Activated T-cell treated with anti-CD3 and anti-CD28 coated beads, Interleukin-2, amount 50 U/mL, for 4 hours (primary cell): ENCODE measurements around the gene MXD4. TPM values are rescaled to one million over a fixed set of nuclear protein-coding genes. Genes with fewer than 3 reads are reported as not detected.

Source experiments
- ATAC-seq, 2 donors: fragments of 200-7000 bp; cut with Tn5 transposase; one replicate each; pipeline ENCODE4 v1.10.0; 2021
- DNase-seq: peaks from one replicate; pipeline ENCODE4 v3.0.0-alpha.2; 2020
- H3K27me3 Mint-ChIP-seq: one replicate; pipeline ENCODE4 v1.8.0; 2021; ENCODE audit warnings: low read depth, mixed read lengths
- H3K36me3 Mint-ChIP-seq: one replicate; pipeline ENCODE4 v1.8.0; 2022; ENCODE audit warnings: mixed read lengths; ENCODE audit not compliant: insufficient read depth
- H3K4me1 Mint-ChIP-seq: one replicate; pipeline ENCODE4 v1.8.0; 2021; ENCODE audit warnings: low read depth, mixed read lengths
- H3K4me3 Mint-ChIP-seq: one replicate; pipeline ENCODE4 v1.8.0; 2021; ENCODE audit warnings: mild to moderate bottlenecking, moderate library complexity, mixed read lengths
- H3K9me3 Mint-ChIP-seq: one replicate; pipeline ENCODE4 v1.8.0; 2021; ENCODE audit warnings: mixed read lengths
- total RNA-seq, 3 donors: library from RNA; stranded (reverse); gene quantifications; one replicate each; pipeline ENCODE4 v1.2.1, GENCODE V29; 2021

MXD4 gene
- total RNA-seq, 3 donors from 2014 or later, result 5.1 to 6.3 (median 5.4) TPM

DNA sequence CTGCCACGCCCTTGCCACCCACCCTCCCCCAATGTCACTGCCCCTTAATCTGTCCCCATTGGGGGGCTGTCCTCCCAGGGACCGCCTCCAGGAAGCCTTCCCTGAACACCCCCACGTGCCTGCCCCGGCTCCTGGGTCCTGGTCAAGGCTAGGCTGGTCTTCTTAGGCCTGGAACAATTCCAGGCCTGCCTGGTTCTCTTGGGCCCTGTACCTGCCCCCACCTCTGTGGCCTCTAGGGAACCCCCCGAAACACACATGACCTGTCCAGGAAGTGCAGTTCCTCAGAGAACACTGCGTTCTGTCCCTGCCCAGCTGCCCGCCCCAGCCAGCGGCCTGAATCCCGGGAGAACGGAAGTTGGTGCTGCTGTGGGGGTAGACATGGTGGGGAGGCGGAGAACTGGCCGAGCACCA, 5.1 kb downstream of the MXD4 start:
- H3K4me3 Mint-ChIP-seq, result no peak overlapping the region
- no peaks in the 10 kb centered on the region for H3K9me3 Mint-ChIP-seq
- H3K27me3 Mint-ChIP-seq, result no peaks in the 10 kb centered on the region
- peaks cover 4% of the 10 kb centered on the region for H3K4me1 Mint-ChIP-seq
- DNase-seq (peak; percentile 3), ATAC-seq (no peak)
- H3K36me3 Mint-ChIP-seq, result peaks cover 9% of the 10 kb centered on the region

DNA sequence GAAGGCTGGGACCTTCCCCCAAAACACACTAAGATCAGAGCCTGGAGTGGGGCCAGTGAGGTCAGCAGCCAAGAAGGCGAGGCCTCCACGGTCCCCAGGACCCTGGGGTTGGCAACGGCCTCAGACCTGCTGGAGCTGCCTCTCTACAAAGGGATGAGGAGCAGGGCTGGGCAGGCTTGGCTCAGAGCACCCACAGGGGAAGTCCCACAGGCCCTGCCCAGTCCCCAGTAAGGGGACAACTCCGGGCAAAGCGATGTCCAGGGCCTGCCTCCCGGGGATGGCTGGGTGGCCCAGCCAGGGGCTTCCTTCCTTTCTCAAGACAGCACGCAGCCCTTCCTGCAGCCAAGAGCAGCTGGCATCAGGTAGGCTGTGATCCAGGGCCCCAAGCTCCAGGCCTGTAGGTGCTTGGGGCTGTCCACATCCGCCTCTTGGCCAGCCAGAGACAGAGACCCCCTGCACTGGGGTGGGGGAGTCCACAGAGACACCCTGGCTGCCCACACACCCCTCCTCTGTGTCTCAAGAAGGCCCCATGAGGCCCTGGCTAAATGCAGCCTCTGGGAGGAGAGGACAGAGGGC, 5.7 kb downstream of the MXD4 start:
- no peaks in the 10 kb centered on the region for H3K27me3 Mint-ChIP-seq
- peaks cover 4% of the 10 kb centered on the region for H3K4me1 Mint-ChIP-seq
- H3K4me3 Mint-ChIP-seq, result no peak overlapping the region
- ATAC-seq (no peak), DNase-seq (peak; percentile 4)
- H3K9me3 Mint-ChIP-seq, result no peaks in the 10 kb centered on the region
- H3K36me3 Mint-ChIP-seq, result peaks cover 9% of the 10 kb centered on the region

DNA sequence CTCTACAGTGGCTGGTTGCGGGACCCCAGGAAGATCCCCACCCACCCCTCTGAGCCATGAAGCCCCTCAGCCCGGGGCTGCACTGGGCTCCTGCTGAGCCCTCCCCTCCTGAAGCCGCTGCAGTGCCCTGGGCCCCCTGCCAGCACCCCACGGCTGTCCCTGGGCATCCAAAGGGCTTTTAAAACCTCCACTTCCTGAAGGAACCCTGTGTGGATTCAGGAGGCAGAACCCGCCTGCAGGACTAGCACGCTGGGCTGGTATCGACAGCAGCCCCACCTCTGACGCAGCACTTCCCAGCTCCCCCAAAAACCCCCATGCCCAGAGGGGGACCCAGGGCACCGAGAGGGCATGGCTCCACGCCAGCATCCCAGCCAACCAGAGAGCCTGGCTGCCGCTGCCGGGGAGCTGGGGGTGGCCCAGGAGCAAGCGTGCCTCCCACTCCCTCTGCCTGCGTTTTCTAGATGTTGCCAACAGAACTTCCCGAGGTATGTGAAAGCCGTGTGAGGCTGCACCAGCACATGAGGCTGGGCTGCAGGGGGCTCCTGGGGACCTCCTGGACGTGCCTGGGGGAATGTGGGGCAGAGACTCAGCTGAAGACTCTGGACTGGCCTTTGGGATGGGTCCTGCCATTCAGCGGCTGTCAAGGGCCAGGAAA, 6.3 kb downstream of the MXD4 start:
- no peak for ATAC-seq
- Mint-ChIP-seq H3K36me3 (peaks cover 9% of the 10 kb centered on the region), H3K9me3 (no peaks in the 10 kb centered on the region), H3K4me3 (no peak overlapping the region), H3K4me1 (peaks cover 4% of the 10 kb centered on the region), H3K27me3 (no peaks in the 10 kb centered on the region)
- DNase-seq, result no peak

DNA sequence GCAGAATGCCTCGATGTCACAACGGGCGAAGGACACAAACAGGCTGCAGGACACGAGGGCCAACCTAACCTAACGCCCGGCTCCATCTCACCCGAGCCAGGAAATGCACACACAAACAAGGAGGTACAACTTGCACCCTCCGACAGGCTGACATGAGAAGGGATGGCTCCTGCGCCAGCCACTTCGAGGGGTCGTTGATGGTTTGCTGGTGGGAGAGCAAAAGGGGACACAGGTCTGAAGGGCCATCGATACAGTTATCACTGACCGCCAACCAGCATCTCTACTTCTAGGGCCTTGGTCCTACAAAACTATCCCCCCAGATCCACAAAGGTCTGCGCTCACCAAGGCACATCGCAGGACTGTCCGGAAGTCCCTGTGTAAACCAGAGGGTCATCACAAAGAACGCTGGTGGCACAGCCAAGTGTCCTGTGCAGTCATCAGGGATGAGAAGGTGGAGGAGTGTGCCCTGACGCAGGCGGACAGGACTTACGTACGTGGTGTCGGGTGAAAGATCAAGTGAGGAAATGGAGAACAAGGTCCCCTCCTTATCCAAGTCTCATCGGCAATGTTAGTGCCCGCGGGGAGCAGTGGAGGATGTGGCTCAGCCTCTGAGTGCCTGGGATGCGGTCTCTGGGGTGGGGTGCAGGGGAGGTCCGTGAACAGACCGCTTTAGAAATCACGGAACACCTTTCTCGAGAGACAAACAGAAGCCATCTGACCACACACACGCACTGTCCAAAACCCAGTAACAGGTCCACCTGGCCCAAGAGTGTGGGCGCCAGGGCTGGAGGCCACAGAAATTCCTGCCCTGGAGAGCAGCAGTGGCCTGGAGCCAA, 7.0 kb downstream of the MXD4 start:
- H3K36me3 Mint-ChIP-seq, result peaks cover 9% of the 10 kb centered on the region

DNA sequence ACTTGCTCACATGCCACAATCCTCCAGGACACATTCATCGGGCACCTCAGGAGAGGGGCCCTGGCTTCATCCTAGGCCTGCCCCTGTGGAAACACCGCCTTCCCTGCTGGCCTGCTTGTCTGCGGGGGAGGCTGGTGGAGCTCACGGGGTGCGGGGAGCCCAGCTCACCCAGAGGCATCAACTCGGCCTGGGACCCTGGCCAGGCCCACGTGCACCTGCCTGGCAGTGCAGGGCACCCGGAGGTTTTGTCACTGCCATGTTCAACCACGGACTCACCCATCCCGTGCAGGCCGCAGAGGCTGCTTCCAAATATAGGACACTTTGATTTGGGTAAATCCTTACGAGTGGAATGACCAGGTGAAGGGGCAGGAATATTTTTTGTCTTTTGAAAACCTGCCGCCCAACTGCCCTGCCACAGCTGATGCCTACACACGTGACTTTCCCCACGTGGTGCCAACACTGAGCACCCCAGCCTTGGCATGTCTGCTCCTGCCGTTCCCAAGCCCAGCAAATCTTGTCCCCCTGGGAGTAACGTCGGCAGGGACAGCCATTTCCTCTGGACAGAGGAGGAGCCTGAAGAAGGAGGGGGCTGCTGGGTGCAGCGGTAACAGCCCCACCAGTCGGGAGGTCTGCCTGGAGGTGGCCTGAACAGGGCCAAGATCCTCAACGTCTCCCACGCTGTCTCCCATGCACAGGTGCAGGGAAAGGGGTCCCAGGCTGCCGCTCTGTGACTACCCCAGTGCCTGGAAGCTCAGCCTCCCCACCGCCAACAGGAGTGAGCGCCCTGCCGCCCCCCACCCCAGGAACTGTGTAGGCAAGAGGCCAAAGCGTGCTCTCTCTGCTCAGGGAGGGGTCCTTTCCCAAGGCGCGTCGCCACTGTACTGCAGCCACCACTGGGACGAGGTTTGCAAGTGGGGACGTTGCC, 8.5 kb downstream of the MXD4 start:
- DNase-seq (no peak), ATAC-seq (no peak)
- no peak overlapping the region for H3K4me3 Mint-ChIP-seq
- no peaks in the 10 kb centered on the region for H3K27me3 Mint-ChIP-seq
- peaks cover 9% of the 10 kb centered on the region for H3K36me3 Mint-ChIP-seq
- H3K9me3 Mint-ChIP-seq, result no peaks in the 10 kb centered on the region
- peaks cover 4% of the 10 kb centered on the region for H3K4me1 Mint-ChIP-seq

More for the DNA sequence above, 7.0 kb downstream of the MXD4 start:
- Mint-ChIP-seq H3K27me3 (no peaks in the 10 kb centered on the region), H3K4me3 (no peak overlapping the region), H3K9me3 (no peaks in the 10 kb centered on the region), H3K4me1 (peaks cover 4% of the 10 kb centered on the region)
- no peak for ATAC-seq
- peak; percentile 1 for DNase-seq

DNA sequence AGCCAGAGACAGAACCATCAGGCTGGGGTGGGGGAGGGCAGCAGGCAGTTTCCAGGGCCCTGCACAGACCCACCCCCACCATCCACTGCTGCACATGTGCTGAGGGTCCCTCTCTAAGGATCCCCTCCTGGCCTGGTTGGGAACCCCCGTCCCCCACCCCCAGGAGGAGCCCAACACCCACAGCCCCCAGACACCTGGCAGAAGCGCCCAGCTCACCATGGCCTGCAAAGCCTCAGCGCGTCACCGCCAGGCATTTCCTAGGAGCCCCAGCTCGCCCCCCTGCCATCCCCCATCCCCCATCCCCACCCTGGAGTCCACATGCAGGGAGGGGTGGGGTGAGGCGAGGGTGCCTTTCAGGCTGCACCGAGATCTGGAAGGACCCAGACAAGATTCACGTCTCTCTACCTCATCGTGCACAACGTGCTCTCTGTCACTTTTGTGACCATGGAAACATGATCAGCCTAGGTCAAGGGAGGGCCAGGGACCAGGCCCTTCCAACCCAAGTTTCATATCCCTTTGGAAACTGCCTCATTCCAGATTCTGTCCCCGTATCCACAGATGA, 9.3 kb downstream of the MXD4 start:
- ATAC-seq (no peak), DNase-seq (peak; percentile 4)
- H3K9me3 Mint-ChIP-seq, result no peaks in the 10 kb centered on the region
- no peak overlapping the region for H3K4me3 Mint-ChIP-seq
- H3K27me3 Mint-ChIP-seq, result no peaks in the 10 kb centered on the region
- peaks cover 4% of the 10 kb centered on the region for H3K4me1 Mint-ChIP-seq
- peaks cover 9% of the 10 kb centered on the region for H3K36me3 Mint-ChIP-seq

DNA sequence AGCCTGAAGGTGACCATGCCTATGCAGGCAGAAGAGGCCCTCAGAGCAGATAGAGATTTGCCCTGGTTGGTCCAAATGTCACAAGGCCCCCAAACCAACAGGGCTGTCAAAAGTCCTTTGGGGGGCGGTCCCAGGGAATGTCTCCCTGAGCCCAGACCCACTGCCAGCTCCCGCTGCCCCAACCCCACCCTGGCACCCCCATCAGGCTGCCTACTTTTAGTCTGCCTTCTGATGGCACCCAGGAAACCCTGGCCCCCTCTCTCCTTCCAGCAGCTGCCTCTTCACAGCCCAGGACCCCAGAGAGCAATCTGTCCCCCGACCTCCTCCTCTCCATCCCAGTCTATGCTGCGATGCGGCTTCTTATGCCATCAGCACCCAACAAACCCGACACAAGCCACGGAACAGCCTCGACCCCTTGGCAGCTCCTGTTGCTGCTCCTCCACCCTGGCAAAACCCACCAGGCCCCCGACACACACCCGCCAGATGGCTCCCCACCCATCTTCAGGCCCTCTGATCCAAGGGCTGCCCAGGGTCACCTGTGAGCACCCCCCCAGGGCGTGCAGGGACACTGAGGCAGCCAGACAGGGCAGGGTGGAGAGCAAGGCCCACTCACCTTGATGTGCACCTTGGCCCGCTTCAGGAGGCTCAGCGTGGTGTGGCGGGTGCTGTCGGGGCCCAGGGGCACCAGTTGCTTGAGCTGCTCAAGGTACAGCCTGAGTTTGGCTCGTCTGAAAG, 9.9 kb downstream of the MXD4 start:
- Mint-ChIP-seq H3K27me3 (no peaks in the 10 kb centered on the region), H3K4me3 (no peak overlapping the region), H3K36me3 (peaks cover 9% of the 10 kb centered on the region), H3K9me3 (no peaks in the 10 kb centered on the region), H3K4me1 (peaks cover 4% of the 10 kb centered on the region)
- DNase-seq (peak; percentile 4), ATAC-seq (no peak)

DNA sequence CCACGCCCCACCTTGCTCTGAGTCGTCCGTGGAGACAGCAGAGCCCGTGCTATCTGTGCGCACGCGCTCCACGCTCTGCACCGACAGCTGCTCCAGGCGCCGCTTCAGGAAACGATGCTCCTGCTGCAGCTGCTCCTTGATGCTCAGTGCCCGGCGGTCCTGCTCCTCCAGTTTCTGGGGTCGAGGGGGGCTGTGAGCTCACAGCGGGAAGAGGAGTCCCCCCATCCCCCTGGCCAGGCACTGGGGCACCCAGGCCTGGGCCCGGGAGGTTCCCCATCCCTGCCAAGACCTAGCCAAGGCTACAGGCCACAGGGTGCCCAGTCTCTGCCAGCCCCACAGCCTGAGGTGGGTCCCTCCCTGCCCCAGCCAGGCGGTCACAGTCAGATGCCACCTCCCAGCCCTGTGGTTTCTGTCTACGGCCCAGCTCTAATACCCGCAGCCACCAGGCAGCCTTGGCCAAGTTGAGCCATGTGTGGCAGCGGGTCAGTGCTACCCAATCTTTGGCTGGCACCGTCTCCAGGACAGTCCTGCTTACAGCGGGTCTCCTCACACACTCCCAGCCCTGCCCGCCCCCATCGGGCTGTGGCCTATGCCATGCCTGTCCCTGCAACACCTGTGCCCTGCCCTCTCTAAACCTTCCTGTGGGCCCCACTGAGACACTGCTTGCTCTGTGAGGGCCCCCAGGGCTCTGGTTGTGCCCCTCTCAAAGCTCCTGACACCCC, 10.7 kb downstream of the MXD4 start:
- no peak overlapping the region for H3K4me3 Mint-ChIP-seq
- ATAC-seq (no peak), DNase-seq (no peak)
- H3K9me3 Mint-ChIP-seq, result no peaks in the 10 kb centered on the region
- H3K27me3 Mint-ChIP-seq, result no peaks in the 10 kb centered on the region
- peaks cover 9% of the 10 kb centered on the region for H3K36me3 Mint-ChIP-seq
- peaks cover 1% of the 10 kb centered on the region for H3K4me1 Mint-ChIP-seq

DNA sequence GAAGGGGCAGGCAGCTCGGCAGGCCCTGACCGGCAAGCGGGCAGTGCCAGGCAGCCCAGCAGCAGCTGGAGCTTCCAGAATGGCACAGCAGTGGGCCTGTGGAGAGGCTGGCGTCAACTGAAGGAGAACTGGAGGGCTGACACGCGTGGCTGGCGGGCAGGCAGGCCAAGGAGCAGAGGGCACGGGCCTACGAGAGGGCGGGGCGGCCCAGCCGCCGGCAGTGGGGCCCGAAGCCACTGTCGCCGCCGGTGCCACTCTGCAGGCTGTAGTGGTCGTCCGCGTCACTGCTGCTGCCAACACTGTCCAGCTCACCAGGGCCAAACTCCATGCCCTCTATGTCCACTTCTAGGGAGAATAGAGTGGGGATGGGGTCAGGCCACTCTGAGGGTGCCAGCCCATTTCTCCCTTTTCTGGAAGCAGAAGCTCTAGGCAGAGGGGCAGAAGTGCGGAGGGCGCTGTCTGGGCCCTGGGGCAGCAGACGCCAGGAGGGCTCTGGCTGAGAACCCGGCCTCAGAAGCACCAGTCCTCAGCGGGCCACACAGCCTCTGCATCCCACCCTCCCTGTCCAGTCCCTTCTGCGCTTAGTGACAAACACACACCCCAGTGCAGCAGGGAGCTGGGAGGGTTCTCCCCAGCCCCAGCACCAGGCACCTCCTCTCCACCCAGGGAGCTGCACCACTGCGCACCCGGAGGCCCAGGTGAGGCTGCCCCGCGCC, 11.4 kb downstream of the MXD4 start:
- ATAC-seq (no peak), DNase-seq (no peak)
- Mint-ChIP-seq H3K4me3 (no peak overlapping the region), H3K27me3 (no peaks in the 10 kb centered on the region), H3K4me1 (peaks cover 4% of the 10 kb centered on the region), H3K36me3 (peaks cover 9% of the 10 kb centered on the region), H3K9me3 (no peaks in the 10 kb centered on the region)

DNA sequence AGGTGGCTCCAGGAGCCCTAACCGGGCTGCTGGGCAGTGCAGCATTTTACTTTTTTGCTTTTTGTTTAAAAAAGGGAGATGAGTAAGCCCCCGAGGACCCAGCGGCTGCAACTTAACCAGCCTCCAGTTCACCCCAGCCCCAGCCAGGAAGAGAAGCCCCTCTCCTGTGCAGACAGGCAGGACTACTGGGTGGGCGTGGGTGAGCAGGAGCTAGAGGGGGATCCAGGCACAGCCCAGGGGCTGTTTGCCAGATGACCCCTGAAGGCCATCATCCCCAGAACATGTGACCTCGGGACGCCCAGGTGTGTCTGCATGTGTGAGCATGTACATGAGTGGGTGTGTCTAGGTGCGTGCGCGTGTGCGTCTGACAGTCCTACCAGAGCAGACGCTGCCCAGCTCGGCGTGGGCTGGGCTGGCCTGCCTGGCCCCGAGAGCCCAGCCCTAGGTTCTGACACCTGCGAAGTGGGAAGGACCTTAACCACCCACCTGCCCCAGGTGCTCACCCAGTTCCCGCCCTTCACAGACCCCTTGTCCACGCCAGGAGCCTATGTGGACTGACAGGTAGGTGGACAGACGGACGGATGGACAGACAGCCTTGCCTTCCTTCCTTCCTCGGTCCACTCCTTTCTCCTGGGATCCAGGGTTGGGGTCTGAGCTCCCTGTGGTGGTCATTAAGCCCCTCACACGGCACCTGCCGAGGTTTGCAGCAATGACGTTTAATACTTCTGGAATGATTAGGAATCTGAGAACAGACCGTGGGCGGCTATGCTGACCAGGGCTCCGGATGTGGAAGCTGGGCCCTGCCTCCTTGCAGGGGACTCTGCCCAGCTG, 12.2 kb downstream of the MXD4 start:
- ATAC-seq (no peak), DNase-seq (no peak)
- no peaks in the 10 kb centered on the region for H3K9me3 Mint-ChIP-seq
- H3K36me3 Mint-ChIP-seq, result peaks cover 7% of the 10 kb centered on the region
- H3K4me1 Mint-ChIP-seq, result peaks cover 9% of the 10 kb centered on the region
- no peak overlapping the region for H3K4me3 Mint-ChIP-seq
- H3K27me3 Mint-ChIP-seq, result no peaks in the 10 kb centered on the region

DNA sequence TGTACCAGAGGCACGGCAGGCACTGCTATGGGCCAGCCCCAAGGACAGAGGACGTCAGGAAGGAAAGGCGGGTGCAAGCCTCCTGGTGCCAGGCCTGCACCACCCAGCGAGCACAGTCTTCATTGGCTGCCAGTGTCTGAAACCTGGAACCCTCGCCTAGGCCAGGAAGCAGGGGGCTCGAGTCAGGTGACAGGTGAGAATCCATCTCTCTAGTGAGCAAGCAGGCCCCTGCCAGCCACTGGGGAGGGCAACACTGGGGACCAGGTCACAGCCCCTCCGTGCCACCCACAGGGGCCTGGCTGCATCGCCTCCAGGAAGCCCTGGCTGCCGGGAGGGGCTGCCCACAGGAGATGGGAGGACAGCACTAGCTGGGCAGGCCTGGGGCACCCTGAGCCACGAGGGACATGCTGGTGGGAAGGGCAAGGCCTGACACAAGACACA, 13.1 kb downstream of the MXD4 start:
- no peak for ATAC-seq
- Mint-ChIP-seq H3K27me3 (no peaks in the 10 kb centered on the region), H3K4me3 (no peak overlapping the region), H3K36me3 (no peaks in the 10 kb centered on the region), H3K4me1 (peaks cover 11% of the 10 kb centered on the region), H3K9me3 (no peaks in the 10 kb centered on the region)
- DNase-seq, result no peak
